Measurements from ENCODE around the gene GLRX2.

Gene GLRX2
- 8.1 to 27.4 (median 24.1) reads per million in 9 experiments for total RNA-seq

DNA sequence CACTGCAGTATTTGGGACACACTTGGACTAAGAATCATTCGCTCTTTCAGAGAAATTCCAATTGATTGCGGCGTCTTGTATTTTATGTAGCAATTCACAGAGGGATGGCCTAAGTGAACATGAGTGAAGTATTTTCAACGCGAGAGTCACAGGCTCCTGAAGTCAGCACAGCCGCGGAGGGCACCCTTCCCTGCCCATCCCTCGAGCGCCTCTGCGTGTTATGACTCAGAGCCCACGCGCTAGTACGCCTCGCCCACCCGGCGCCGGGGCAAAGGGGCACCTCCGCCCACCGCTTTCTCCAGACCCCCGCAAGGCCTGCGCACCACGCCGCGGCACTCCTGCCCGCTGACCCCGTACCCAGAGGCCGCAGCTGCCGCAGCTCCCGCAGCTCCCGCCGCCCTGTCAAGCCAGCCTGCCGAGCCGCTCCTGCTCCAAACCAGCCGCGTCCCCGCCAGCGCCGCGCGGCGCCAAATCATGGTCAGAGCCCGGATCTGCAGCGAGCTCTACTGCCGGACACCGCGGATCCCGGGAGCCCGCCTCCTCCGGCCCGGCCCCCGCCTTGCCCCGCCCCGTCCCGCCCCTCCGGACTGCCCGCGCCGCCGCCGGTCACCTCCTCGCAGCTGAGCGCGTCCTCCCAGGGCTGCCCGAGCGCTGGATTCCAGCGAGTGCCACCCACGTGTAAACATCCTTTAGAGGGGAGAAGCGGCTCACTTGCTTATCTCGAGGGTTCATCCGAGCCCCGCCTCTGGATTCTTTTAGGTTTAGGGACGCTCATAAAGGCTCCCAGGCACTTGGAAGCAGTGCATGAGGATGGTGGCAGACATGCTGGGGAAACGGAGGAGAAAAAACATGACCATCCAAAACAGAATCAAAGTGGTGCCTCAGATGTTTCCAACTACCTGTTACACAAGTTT is at the start of gene GLRX2:
Gene GLRX2 (minus strand): TSS at position 508 of the 914 bp plus-strand sequence. CDS start 32 bp downstream, at position 476.
- peak within 1 kb of the TSS; percentile 67 to 86 for H3K27ac Mint-ChIP-seq
- no peaks in the 10 kb centered on the region for H3K9me3 Mint-ChIP-seq
- ATAC-seq (replicated peaks) (peak; percentile 92), DNase-seq (peak; percentile 36 to 44 (median 36))
- peak within 1 kb of the TSS; percentile 86 for H3K4me3 Mint-ChIP-seq
- H3K36me3 Mint-ChIP-seq (ENCODE audit: insufficient read depth) = peaks cover 6% of the 10 kb centered on the region
- peaks cover 13 to 19% of the 10 kb centered on the region in 2 donors for H3K4me1 Mint-ChIP-seq (ENCODE audit: low read depth in 2 of 2)
- H3K27me3 Mint-ChIP-seq = no peaks in the 10 kb centered on the region

- Mint-ChIP-seq H3K36me3 (ENCODE audit: insufficient read depth) (peaks cover 57% of the 10 kb centered on the region), H3K4me1 (ENCODE audit: low read depth in 2 of 2) (peaks cover 9 to 13% of the 10 kb centered on the region in 2 donors), H3K27ac (no peak overlapping the region), H3K27me3 (no peaks in the 10 kb centered on the region), H3K4me3 (no peak overlapping the region), H3K9me3 (no peaks in the 10 kb centered on the region)
- DNase-seq (no peak), ATAC-seq (replicated peaks) (no peak)
These were observed 39.8 kb upstream of the GLRX2 start for GRCh38 chr1:193144999-193145398.

DNA sequence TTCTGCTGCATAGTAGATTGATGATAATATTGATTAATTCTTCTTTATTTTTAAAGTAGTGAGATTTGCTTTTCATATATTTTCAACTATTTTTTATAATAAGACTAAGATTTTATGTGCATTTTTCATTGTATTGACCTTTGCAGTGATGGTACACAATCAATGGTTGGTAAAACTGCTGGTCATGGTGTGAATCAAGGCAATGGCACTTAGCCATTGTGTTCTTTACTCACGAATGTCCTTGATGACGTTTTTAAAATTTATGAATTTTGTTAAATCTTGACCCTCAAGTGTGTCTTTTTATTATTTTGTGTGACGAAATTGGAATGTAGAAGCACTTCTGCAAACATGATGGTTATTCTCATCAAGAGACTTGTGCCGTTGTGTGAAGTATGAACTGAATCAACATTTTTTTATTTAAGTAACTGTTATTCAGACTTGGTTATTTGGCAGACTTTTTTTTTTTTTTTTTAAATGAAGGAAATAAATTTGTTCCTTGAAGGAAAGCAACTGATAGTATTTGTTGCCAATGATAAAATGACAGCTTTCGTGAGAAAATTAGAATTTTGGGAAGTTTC is 39.2 kb upstream of the GLRX2 start:
- no peak overlapping the region for H3K27ac Mint-ChIP-seq
- H3K27me3 Mint-ChIP-seq = no peaks in the 10 kb centered on the region
- no peaks in the 10 kb centered on the region for H3K9me3 Mint-ChIP-seq
- H3K4me1 Mint-ChIP-seq (ENCODE audit: low read depth in 2 of 2) = peaks cover 14 to 15% of the 10 kb centered on the region in 2 donors
- ATAC-seq (replicated peaks) (no peak), DNase-seq (no peak)
- H3K36me3 Mint-ChIP-seq (ENCODE audit: insufficient read depth) = peaks cover 57% of the 10 kb centered on the region
- H3K4me3 Mint-ChIP-seq = no peak overlapping the region

- no peak overlapping the region for H3K4me3 Mint-ChIP-seq
- peak overlapping the region in 1 of 2 donors; percentile 32 for H3K27ac Mint-ChIP-seq
- DNase-seq = no peak
- H3K27me3 Mint-ChIP-seq = no peaks in the 10 kb centered on the region
- no peak for ATAC-seq (replicated peaks)
- peaks cover 57% of the 10 kb centered on the region for H3K36me3 Mint-ChIP-seq (ENCODE audit: insufficient read depth)
- peaks cover 15 to 16% of the 10 kb centered on the region in 2 donors for H3K4me1 Mint-ChIP-seq (ENCODE audit: low read depth in 2 of 2)
- no peaks in the 10 kb centered on the region for H3K9me3 Mint-ChIP-seq
These were observed 38.1 kb upstream of the GLRX2 start for GRCh38 chr1:193143285-193143684.

DNA sequence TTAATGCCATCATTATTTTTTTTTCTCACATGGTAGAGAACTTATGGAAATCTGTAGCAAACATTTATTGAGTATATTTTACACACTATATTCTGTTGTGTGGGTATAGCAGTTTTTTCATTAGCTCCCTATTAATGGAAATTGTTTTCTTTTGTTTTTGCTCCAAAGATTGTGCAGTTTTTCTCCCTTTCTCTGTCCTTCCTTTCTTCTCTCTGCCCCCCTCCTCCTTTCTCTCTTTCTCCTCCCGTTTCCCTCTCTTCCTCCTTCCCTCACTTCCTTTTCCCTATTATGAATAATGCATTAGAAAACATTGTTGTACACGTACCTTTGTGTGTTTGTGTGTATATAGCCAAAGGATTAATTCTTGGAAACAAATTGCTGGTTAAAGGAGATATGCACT is 37.2 kb upstream of the GLRX2 start:
- Mint-ChIP-seq H3K36me3 (ENCODE audit: insufficient read depth) (peaks cover 56% of the 10 kb centered on the region), H3K27ac (peak overlapping the region in 1 of 2 donors; percentile 32), H3K4me1 (ENCODE audit: low read depth in 2 of 2) (peaks cover 17 to 18% of the 10 kb centered on the region in 2 donors), H3K4me3 (no peak overlapping the region), H3K27me3 (no peaks in the 10 kb centered on the region), H3K9me3 (no peaks in the 10 kb centered on the region)
- no peak for DNase-seq
- no peak for ATAC-seq (replicated peaks)

DNA sequence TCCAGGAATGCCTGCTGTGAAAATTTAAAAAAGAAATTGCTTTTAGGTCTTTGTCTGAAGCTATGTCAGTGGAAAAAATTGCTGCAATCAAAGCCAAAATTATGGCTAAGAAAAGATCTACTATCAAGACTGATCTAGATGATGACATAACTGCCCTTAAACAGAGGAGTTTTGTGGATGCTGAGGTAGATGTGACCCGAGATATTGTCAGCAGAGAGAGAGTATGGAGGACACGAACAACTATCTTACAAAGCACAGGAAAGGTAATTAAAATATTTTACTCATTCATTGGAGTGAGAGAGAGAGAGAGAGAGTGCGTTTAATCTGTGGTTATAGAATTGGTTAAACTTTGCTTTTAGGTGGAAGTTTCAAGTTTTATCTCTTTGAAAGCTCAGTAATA is 36.6 kb upstream of the GLRX2 start:
- ATAC-seq (replicated peaks) (peak; percentile 58), DNase-seq (no peak)
- Mint-ChIP-seq H3K27me3 (no peaks in the 10 kb centered on the region), H3K36me3 (ENCODE audit: insufficient read depth) (peaks cover 57% of the 10 kb centered on the region), H3K27ac (no peak overlapping the region), H3K4me1 (ENCODE audit: low read depth in 2 of 2) (peaks cover 17 to 18% of the 10 kb centered on the region in 2 donors), H3K4me3 (no peak overlapping the region), H3K9me3 (no peaks in the 10 kb centered on the region)

DNA sequence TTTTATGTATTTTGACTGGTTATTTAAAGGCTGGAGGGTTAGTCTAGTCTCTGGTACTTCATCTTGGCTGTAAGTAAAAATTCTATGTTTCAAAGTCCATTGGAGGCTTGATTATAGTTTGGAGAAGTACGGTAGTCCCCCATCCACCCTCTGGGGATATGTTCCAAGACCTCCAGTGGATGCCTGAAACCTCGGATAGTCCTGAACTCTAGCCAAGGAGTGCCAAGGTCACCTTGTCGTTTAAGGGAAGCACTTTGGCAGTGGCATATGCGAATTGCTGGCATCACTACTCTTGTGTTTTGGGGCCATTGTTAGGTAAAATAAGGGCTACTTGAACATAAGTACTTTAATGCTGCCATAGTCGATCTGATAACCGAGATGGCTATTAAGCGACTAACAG is 35.0 kb upstream of the GLRX2 start:
- no peak overlapping the region for H3K27ac Mint-ChIP-seq
- no peaks in the 10 kb centered on the region for H3K27me3 Mint-ChIP-seq
- H3K36me3 Mint-ChIP-seq (ENCODE audit: insufficient read depth) = peaks cover 72% of the 10 kb centered on the region
- H3K4me1 Mint-ChIP-seq (ENCODE audit: low read depth in 2 of 2) = peaks cover 12% of the 10 kb centered on the region in 2 donors
- DNase-seq = no peak
- ATAC-seq (replicated peaks) = no peak
- H3K9me3 Mint-ChIP-seq = no peaks in the 10 kb centered on the region
- no peak overlapping the region for H3K4me3 Mint-ChIP-seq

GRCh38 chr1:193131266-193131860 is 26.1 kb upstream of the GLRX2 start:
- ATAC-seq (replicated peaks) (no peak), DNase-seq (no peak)
- Mint-ChIP-seq H3K4me1 (ENCODE audit: low read depth in 2 of 2) (peaks cover 25 to 36% of the 10 kb centered on the region in 2 donors), H3K27me3 (no peaks in the 10 kb centered on the region), H3K9me3 (no peaks in the 10 kb centered on the region), H3K27ac (peak overlapping the region; percentile 53 to 61), H3K4me3 (peak overlapping the region in 1 of 2 donors; percentile 16), H3K36me3 (ENCODE audit: insufficient read depth) (peaks cover 77% of the 10 kb centered on the region)

GRCh38 chr1:193125369-193125768 is 20.2 kb upstream of the GLRX2 start:
- peaks cover 31 to 43% of the 10 kb centered on the region in 2 donors for H3K4me1 Mint-ChIP-seq (ENCODE audit: low read depth in 2 of 2)
- no peak for ATAC-seq (replicated peaks)
- H3K27me3 Mint-ChIP-seq = no peaks in the 10 kb centered on the region
- peaks cover 59% of the 10 kb centered on the region for H3K36me3 Mint-ChIP-seq (ENCODE audit: insufficient read depth)
- H3K4me3 Mint-ChIP-seq = no peak overlapping the region
- no peak for DNase-seq
- H3K27ac Mint-ChIP-seq = no peak overlapping the region
- no peaks in the 10 kb centered on the region for H3K9me3 Mint-ChIP-seq

GRCh38 chr1:193123751-193124150 is 18.5 kb upstream of the GLRX2 start:
- H3K27ac Mint-ChIP-seq = peak overlapping the region in 1 of 2 donors; percentile 71
- no peaks in the 10 kb centered on the region for H3K9me3 Mint-ChIP-seq
- H3K4me3 Mint-ChIP-seq = peak overlapping the region; percentile 81 to 93
- H3K36me3 Mint-ChIP-seq (ENCODE audit: insufficient read depth) = peaks cover 43% of the 10 kb centered on the region
- no peaks in the 10 kb centered on the region for H3K27me3 Mint-ChIP-seq
- peaks cover 29 to 42% of the 10 kb centered on the region in 2 donors for H3K4me1 Mint-ChIP-seq (ENCODE audit: low read depth in 2 of 2)
- no peak for DNase-seq
- no peak for ATAC-seq (replicated peaks)

DNA sequence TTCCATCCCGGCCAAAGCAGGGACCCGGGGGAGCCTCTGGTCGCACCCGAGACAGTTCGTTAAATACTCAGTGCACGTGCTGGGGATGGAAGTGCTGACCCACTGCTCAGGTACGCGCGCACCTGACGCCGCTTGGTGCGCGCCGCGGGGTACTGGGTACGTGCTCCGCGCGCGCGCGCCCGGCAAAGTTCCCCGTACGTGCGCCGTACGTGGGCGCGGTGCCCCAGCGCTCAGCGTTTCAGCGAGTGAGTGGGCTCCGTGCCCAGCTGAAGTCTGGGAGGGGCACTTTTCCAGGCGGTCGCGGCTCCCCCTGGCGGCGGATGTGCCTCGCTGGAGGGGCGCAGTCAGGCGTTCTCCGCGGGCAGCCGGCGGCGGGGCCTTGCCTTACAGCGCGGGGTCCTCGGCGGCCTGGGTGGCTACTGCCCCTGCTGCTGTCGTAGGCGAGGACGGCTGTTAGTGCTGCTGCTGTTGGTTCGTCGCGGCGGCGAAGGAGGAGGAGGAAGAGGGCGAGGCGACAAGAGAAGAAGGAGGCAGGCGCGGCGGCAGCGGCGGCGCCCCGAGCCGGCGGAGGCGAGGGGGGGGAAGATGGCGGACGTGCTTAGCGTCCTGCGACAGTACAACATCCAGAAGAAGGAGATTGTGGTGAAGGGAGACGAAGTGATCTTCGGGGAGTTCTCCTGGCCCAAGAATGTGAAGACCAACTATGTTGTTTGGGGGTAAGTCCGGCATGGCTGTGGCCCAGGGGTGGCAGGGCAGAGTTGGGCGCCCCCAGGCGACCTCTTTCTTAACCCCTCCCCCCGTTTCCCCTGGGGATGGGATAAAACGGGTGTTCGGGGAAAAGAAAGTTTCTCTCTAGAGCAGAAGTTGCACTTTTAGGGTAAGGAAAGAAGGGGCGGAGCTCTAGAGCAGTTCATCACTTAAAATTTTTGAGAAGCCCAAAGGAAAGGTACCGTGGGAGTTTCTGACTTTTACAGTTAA is 16.7 kb upstream of the GLRX2 start, which contains the start of gene CDC73:
Gene CDC73 (plus strand): TSS at position 416 of the 978 bp plus-strand sequence. CDS start 170 bp downstream, at position 586.
- Mint-ChIP-seq H3K36me3 (ENCODE audit: insufficient read depth) (peaks cover 32% of the 10 kb centered on the region), H3K4me1 (ENCODE audit: low read depth in 2 of 2) (peaks cover 25 to 40% of the 10 kb centered on the region in 2 donors), H3K27ac (peak within 1 kb of the TSS; percentile 89 to 96), H3K9me3 (no peaks in the 10 kb centered on the region), H3K4me3 (peak within 1 kb of the TSS; percentile 81 to 93), H3K27me3 (no peaks in the 10 kb centered on the region)
- peak; percentile 100 for DNase-seq
- ATAC-seq (replicated peaks) = peak; percentile 88

GRCh38 chr1:193120604-193121166 is 15.5 kb upstream of the GLRX2 start:
- no peak for ATAC-seq (replicated peaks)
- Mint-ChIP-seq H3K27ac (peak overlapping the region; percentile 89 to 96), H3K4me1 (ENCODE audit: low read depth in 2 of 2) (peaks cover 20 to 32% of the 10 kb centered on the region in 2 donors), H3K4me3 (peak overlapping the region; percentile 81 to 93), H3K27me3 (no peaks in the 10 kb centered on the region), H3K36me3 (ENCODE audit: insufficient read depth) (peaks cover 29% of the 10 kb centered on the region), H3K9me3 (no peaks in the 10 kb centered on the region)
- DNase-seq = no peak
